Stimulated activated CD8-positive, alpha-beta memory T cell treated with anti-CD3 and anti-CD28 coated beads, Interleukin-7, amount 100 ng/mL, for 4 hours (primary cell): Measurements from ENCODE around the gene WWC2.

Experiments
- DNase-seq, 2 donors: peaks; one replicate each; pipeline ENCODE4 v3.0.0-alpha.2; 2020; ENCODE audit warnings: low read depth in 2 of 2

Gene WWC2

GRCh38 chr4:183202523-183202922 is 103.5 kb downstream of the WWC2 start:
- DNase-seq = no peak

GRCh38 chr4:183204793-183205192 is 105.7 kb downstream of the WWC2 start:
- no peak for DNase-seq

- DNase-seq = no peak
These were observed 106.1 kb downstream of the WWC2 start for GRCh38 chr4:183205193-183205592.

DNA sequence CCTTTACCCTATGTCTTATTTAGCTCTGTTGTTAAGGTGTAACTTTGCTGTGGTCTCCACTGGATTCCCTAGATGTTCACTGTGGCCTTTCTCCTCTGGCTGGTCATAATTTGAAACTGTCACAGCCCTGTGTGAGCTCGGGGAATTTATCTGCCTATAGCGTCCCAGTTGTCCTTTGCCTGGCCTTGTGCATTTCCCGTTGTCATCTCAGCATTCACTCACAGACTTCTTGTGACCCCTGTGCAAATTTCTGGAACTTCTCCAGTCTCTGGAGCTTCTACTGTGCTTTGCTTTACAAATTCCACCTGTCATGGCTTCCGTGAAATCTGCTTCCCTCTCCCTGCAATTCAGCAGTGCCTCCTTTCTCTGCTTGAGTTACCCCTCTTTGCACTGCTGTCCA is 106.7 kb downstream of the WWC2 start:
- no peak for DNase-seq

DNA sequence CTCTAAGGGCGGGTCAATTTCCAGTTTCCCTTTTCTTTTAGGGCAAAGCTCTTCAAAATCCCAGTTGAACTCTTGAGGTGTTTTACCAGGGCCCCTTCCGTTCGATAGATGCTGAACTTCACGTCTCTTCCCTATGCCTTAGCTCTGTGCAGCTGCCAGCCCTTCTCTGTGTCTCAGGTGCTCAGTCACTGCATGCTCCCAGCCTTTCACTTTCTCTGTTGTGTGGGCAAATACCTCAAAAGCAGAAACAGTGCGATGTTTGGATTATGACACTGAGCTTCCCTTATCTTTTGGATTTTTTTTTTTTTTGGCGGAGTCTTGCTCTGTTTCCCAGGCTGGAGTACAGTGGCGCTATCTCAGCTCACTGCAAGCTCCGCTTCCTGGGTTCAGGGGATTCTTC is 112.5 kb downstream of the WWC2 start:
- no peak for DNase-seq

GRCh38 chr4:183213996-183214395 is 114.9 kb downstream of the WWC2 start:
- DNase-seq = no peak

DNA sequence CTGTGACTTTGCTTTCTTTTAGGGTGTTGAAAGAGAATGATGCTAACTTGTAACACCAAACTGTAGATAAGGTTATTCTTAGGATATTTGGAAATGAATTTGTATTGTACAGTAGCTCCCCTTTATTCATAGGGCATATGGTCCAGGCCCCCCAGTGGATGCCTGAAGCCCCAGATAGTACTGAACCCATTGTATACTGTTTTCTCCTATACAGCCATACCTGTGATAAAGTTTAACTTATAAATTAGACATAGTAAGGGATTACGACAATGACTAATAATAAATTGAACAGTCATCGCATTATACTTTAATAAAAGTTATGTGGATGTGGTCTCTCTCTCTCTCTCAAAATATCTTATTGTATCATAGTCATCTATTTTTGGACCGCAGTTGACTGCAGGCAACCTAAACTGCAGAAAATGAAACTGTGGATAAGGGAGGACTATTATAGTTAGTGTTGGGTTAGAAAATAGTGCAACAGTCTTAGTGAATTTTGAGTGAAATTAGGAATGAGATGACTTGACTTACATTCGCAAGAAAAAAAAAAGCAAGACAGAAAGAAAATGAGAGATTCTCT is 115.9 kb downstream of the WWC2 start:
- no peak for DNase-seq

DNA sequence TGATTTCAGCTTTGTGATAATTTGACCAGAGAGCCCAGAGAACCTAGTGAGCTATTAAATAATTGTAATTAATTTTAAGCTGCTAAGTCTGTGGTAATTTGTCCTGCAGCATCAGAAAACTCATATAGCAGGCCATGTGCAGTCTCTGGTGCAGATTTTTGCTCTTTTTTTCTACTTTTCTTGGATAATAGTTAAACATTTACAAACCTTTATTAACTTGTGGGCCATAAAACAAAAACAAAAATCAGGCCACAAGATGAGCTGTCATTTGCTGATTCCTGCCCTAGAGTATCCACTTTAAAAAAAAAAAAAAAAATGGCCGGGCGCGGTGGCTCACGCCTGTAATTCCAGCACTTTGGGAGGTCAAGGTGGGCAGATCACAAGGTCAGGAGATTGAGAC is 121.2 kb downstream of the WWC2 start:
- no peak for DNase-seq

DNA sequence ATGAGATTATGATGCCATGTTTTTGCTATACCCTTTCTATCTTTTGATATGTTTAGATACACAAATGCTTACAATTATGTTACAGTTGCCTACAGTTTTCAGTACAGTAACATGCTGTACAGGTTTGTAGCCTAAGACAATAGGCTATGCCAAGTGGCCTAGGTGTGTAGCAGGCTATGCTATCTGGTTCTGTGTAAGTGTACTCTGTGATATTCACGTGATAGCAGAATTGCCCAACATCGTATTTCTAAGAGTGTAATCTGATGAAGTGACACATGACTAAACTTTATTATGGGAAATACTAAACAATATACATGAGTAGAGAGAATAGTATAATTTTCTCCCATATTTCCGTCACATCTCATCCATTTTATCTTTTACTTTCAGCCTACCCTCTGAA is 124.0 kb downstream of the WWC2 start:
- no peak for DNase-seq

GRCh38 chr4:183229397-183229796 is 130.3 kb downstream of the WWC2 start:
- DNase-seq = no peak

- DNase-seq = no peak
These were observed 141.7 kb downstream of the WWC2 start for GRCh38 chr4:183240581-183241321.

GRCh38 chr4:183241322-183241640 is 142.2 kb downstream of the WWC2 start:
- no peak for DNase-seq

DNA sequence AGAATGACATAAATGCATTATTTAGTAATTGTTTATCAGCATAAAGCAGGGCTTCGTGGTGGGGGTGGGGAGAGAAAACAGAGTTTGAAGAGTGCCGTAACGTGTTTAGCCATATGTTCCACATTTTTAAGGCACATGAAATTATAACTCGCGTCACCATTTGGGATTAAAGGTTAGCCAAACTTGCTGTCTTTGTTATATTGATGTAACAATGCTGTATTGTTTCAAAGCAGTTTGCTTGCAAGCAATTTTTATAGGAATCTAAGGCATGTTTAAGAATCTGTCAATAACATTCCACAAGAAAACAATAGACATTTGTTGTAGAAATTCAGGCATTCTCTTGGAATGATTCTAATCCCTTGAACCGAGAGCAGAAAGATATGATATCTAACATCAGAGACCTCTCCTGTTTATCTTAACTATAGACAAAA is 142.7 kb downstream of the WWC2 start:
- no peak for DNase-seq

- no peak for DNase-seq
These were observed 143.2 kb downstream of the WWC2 start for GRCh38 chr4:183242291-183242690.

DNA sequence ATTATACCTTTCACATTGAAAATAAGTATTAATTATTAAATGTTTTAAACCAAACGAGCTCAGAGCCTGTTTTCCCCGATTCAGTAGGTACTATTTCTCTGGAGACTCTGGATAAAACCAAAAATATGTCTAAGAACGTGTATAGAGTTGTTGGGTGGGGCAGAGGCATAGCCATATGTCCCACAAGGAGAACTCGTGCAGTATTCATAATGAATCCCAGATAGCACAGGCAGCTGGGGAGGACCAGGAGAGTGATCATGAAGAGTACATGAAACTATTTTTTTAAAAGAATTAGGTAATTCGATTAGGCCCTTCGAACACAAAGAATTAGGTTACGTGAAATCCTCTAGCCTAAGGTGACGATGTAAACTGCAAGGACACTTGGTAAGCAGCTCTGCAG is 145.0 kb downstream of the WWC2 start:
- no peak for DNase-seq

- DNase-seq = no peak
These were observed 145.4 kb downstream of the WWC2 start for GRCh38 chr4:183244506-183244905.

DNA sequence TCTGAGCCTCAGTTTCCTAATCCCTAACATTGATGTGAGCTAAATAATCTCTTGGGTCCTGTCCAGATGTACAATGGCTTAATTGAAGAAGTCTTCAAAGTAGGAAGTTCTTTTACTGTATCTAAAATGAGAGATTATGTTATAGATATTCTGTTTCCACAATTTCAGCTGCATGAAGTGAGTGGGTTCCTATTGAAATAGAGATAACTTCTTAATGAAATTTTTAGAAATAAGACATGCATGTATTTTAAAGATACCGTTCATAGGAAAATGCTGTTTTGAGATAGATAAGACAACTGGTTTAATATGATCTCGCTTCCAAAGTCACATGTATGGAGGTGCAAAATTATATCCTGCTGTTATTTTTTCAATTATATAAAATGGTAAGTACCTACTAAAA is 149.1 kb downstream of the WWC2 start:
- DNase-seq = no peak

DNA sequence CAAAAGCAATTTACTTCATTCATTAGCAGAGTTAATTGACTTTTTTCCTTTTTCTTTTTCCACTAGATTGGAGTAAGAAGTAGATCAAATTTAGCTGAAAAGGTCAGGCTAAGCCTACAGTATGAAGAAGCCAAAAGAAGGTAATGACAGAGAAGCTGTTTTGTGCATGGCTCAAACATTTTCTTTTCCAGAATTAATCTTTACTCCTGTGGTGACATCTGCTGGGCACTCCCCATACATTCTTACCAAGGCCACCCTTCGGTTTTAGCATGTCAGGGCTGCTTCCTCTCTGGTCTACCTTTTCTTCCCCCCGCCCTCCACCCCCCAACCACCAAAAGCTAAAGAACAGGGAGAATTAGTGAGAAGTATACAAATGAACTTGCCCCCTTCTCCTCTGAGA is 150.8 kb downstream of the WWC2 start:
- DNase-seq = no peak

DNA sequence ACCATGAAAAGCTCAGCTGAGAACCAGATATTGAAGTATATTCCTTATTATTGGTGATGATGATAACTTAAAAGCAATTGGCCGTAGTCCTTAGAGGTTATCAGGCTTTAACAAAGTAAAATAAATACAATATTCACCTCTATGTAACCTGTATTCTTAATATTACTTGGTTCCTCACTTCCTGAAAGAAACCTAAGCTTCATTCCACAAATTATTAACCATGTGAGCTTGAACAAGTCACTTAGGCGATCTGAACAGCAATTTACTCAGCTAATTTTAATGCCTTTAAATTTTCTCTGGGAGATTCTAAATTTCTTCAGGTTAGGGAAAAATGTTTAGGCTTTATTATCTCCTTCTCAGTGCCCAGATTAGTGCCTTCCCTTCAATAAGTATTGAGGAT is 151.8 kb downstream of the WWC2 start:
- no peak for DNase-seq

GRCh38 chr4:183252959-183253358 is 153.9 kb downstream of the WWC2 start:
- no peak for DNase-seq

DNA sequence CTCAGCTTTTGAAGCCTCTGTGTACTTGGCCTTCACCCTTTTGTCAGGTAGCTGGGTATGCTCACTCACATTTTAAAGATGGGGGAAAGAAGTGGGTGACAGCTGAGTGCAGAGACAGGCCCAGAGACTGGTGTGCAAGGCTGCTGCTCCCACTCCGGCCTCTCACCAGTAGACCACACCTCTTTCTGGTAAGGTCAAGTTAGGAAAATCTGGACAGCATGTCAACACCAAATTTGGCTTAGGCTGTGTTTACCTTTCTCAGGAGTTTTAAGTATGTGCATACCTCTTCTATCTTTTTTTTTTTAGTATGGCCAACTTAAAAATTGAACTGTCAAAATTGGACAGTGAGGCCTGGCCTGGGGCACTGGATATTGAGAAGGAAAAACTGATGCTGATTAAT is 154.4 kb downstream of the WWC2 start:
- no peak for DNase-seq

DNA sequence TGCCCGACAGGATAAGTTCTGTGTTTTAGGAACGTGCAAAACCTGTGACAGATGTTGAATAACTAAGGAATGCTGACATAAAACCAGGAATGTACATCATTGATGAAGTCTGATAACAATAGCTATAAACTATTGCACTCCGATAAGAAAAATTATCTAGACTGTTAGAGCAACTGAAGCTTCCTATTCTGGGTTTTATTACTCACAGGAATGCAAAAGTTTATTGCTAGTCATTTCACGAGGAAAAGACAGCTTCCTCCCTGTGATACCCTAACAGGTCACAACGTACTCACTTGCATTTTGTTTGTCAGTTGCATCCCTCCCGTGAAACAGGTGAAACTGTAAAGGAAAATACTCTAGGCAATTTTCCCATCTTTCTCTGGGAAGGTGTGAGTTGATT is 155.1 kb downstream of the WWC2 start:
- DNase-seq = no peak

DNA sequence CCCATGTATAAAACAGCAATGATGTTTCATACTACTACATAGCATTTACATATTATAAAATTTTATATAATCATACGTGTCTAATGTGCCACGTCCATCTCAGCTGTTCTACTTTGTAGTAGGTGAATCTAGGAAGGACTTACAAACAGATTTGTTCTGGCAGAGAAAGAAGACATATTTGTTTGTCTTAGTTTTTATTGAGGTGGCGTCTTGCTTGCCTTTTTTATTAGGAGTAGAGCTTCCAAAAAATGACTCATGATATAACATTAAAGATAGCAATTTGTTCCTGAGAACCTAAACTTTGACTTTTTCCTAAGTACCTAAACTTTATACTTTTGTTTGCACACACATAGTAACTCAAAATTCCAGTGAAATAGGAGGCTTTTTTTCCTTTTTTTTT is 156.4 kb downstream of the WWC2 start:
- DNase-seq = no peak

GRCh38 chr4:183256343-183256742 is 157.3 kb downstream of the WWC2 start:
- DNase-seq = no peak
